ENCODE data around the gene FMNL1. TPM values are rescaled to one million over a fixed set of nuclear protein-coding genes. Genes with fewer than 3 reads are reported as not detected.
A peak's percentile ranks its signal among the peaks of the same experiment; 100 is the strongest.

FMNL1 gene
- total and polyA plus RNA-seq, 10 of the 15 experiments (the other 5 are each of a cell fraction or from before 2014, with no cell fraction given): 3.3 to 108 (median 19.5) TPM

- ChIA-PET CTCF (interaction anchor here (1.5 to 10.0 kb wide), 5 partner anchors 12 to 165 kb away, joined by 4 to 429 read pairs (median 104); partner anchors contain the start of gene ACBD4), SMC1A (ENCODE audit: uncharacterized antibody, unreplicated experiment) (interaction anchor here (1.1 to 6.4 kb wide), 4 partner anchors 86 to 165 kb away, joined by 3 to 66 read pairs (median 4); partner anchors contain the start of gene ACBD4), POLR2A (interaction anchor here (1.8 to 11.4 kb wide), 3 partner anchors 9 to 91 kb away, joined by 5 to 140 read pairs (median 53); partner anchors contain the start of genes HEXIM1 and MAP3K14), RAD21 (ENCODE audit: unreplicated experiment) (interaction anchor here (0.8 to 5.8 kb wide), 7 partner anchors 10 to 191 kb away, joined by 3 to 225 read pairs (median 3); no protein-coding TSS in a partner anchor)
- no peaks in the 10 kb centered on the region for H3K9me3 ChIP-seq (replicated peaks; ENCODE audit: control insufficient read depth, insufficient read depth, low read length)
- BruUV-seq (replicated peaks): no TSS peak
- DNase-seq (ENCODE audit: low read depth, low spot score) (no peak), ATAC-seq (no peak), FAIRE-seq (no peak)
- TF ChIP-seq CBFB (IDR thresholded peaks at IDR 0.05; ENCODE audit: low read depth) (no peak), JUND (IDR thresholded peaks at IDR 0.05; ENCODE audit: low read depth, low read length) (no peak), NFXL1 (IDR thresholded peaks at IDR 0.05; ENCODE audit: borderline replicate concordance) (no peak), ZNF687 (IDR thresholded peaks at IDR 0.05) (no peak), EGR1 (IDR thresholded peaks at IDR 0.05; ENCODE audit: borderline replicate concordance in 1 of 2, low read depth in 2 of 2, low read length in 2 of 2) (0 out of 3 replicates have a peak, but pooled peaks of 1 of the 2 experiments have one; percentile 37), SMAD5 (IDR thresholded peaks at IDR 0.05; ENCODE audit: low read depth) (no peak)
- peak overlapping the region; percentile 100 for H3K27ac ChIP-seq (ENCODE audit: control insufficient read depth, insufficient read depth)
- 1% methylated on average over 15 of the region's 38 CpGs for WGBS (ENCODE audit: insufficient coverage, insufficient replicate concordance, low lambda C conversion rate, missing lambda C conversion rate)
- intact Hi-C loops (cut with micrococcal nuclease; ENCODE audit: unreplicated experiment): loop anchor here (5.0 kb wide), 1 partner anchor 55 kb away; no protein-coding TSS in a partner anchor
- H3K4me2 ChIP-seq (ENCODE audit: control insufficient read depth, insufficient read depth): no peak overlapping the region; the same call in 1 of the 2 replicates
- peak overlapping the region; percentile 92 for H3K9ac ChIP-seq (ENCODE audit: control insufficient read depth, insufficient read depth, low read length)
- in situ Hi-C loops (cut with MboI): no loop called here
- no peaks in the 10 kb centered on the region for H3K27me3 ChIP-seq (replicated peaks in 1 of 2; ENCODE audit: control insufficient read depth in 2 of 2, insufficient read depth in 2 of 2, low read length in 1 of 2)
- peak overlapping the region; percentile 89 for H3K4me3 ChIP-seq
- H3K79me2 ChIP-seq (ENCODE audit: control insufficient read depth, insufficient read depth, low read length): peaks cover 57% of the 10 kb centered on the region
- no peak overlapping the region for H2AFZ ChIP-seq (ENCODE audit: control insufficient read depth, low read depth, low read length)
- peaks cover 40% of the 10 kb centered on the region for H3K4me1 ChIP-seq (ENCODE audit: control insufficient read depth, insufficient read depth, low read length)
- no peaks in the 10 kb centered on the region for H3K36me3 ChIP-seq (ENCODE audit: control insufficient read depth in 2 of 2, insufficient read depth in 2 of 2, low read length in 1 of 2)
- H4K20me1 ChIP-seq (ENCODE audit: control insufficient read depth, insufficient read depth): no peaks in the 10 kb centered on the region
These were observed 266 bp downstream of the FMNL1 start for GRCh38 chr17:45222014-45222288.
